Measurements from ENCODE around the gene KIDINS220. TPM values are rescaled to one million over a fixed set of nuclear protein-coding genes. Genes with fewer than 3 reads are reported as not detected.

Gene KIDINS220
- total and polyA plus RNA-seq, 4 donors, result 8.1 to 50.9 (median 30.8) TPM

- no peak for DNase-seq (ENCODE audit: low spot score)
- H3K36me3 ChIP-seq (ENCODE audit: control insufficient read depth in 4 of 4, insufficient read depth in 3 of 4, low read depth in 1 of 4, low read length in 3 of 4), result peaks cover 0 to 45% (median 44%) of the 10 kb centered on the region in 4 donors
Measured at GRCh38 chr2:8806885-8807704, 30.3 kb downstream of the KIDINS220 start.

DNA sequence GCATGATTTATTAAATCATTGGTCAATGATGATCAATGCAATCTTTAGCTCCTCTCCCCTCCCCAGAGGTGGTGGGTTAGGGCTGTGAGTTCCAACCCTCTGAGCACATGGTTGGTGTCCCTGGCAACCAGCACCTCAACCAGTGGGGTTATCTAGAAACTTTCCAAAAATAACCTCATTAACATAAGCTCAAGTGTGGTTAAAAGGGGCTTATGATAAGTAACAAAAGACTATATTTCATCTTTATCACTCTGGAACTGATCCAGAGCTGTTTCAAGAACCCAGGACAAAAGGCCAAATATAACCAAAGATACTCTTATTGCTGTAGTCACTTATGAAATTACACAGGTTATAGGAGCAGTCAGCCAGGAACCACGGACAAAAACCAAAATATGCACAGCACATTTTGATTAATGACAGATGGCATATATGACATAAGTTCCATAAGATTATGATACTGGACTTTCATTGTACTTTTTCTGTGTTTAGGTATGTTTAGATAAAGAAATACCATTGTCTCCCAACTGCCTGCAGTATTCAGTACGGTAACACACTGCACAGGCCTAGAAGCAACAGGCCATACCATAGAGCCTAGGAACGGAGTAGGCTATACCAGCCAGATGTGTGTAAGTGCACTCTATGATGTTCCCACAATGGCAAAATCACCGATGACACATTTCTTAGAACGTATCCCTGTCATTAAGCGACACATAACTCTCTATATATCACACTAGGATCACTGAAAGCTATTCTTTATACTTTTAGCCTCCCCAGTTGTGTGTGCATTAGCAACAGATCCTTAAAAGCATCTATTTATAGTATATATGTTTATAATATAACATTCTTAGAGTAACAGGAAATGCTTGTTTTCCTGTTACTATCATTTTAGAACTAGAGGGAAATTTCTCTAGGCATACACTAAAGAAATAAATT is 31.9 kb downstream of the KIDINS220 start:
- no peak for DNase-seq (ENCODE audit: low spot score)
- H3K4me3 ChIP-seq (ENCODE audit: low read depth in 1 of 3, low read length in 3 of 3), result no peak overlapping the region
- 87% methylated on average over 6 of the region's 6 CpGs for WGBS
- H3K27ac ChIP-seq (ENCODE audit: low read depth in 1 of 2, low read length in 2 of 2), result no peak overlapping the region
- peaks cover 2 to 43% (median 39%) of the 10 kb centered on the region in 4 donors for H3K36me3 ChIP-seq (ENCODE audit: control insufficient read depth in 4 of 4, insufficient read depth in 3 of 4, low read depth in 1 of 4, low read length in 3 of 4)
- H3K9me3 ChIP-seq (ENCODE audit: control insufficient read depth in 4 of 4, low read length in 3 of 4), result no peaks in the 10 kb centered on the region
- TF ChIP-seq FOXA1 (IDR thresholded peaks at IDR 0.05) (no peak), NR2F2 (IDR thresholded peaks at IDR 0.05) (no peak), TAF1 (conservative IDR thresholded peaks at IDR 0.05) (no peak), JUND (IDR thresholded peaks at IDR 0.05) (no peak), FOXA2 (IDR thresholded peaks at IDR 0.05) (no peak), YY1 (IDR thresholded peaks at IDR 0.05) (no peak), HNF4A (conservative IDR thresholded peaks at IDR 0.05) (no peak), HNF4G (IDR thresholded peaks at IDR 0.05) (no peak), ATF3 (IDR thresholded peaks at IDR 0.05) (no peak)
- TF ChIP-seq, protein P1, sequence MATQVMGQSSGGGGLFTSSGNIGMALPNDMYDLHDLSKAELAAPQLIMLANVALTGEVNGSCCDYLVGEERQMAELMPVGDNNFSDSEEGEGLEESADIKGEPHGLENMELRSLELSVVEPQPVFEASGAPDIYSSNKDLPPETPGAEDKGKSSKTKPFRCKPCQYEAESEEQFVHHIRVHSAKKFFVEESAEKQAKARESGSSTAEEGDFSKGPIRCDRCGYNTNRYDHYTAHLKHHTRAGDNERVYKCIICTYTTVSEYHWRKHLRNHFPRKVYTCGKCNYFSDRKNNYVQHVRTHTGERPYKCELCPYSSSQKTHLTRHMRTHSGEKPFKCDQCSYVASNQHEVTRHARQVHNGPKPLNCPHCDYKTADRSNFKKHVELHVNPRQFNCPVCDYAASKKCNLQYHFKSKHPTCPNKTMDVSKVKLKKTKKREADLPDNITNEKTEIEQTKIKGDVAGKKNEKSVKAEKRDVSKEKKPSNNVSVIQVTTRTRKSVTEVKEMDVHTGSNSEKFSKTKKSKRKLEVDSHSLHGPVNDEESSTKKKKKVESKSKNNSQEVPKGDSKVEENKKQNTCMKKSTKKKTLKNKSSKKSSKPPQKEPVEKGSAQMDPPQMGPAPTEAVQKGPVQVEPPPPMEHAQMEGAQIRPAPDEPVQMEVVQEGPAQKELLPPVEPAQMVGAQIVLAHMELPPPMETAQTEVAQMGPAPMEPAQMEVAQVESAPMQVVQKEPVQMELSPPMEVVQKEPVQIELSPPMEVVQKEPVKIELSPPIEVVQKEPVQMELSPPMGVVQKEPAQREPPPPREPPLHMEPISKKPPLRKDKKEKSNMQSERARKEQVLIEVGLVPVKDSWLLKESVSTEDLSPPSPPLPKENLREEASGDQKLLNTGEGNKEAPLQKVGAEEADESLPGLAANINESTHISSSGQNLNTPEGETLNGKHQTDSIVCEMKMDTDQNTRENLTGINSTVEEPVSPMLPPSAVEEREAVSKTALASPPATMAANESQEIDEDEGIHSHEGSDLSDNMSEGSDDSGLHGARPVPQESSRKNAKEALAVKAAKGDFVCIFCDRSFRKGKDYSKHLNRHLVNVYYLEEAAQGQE (IDR thresholded peaks at IDR 0.05), result no peak
- TF ChIP-seq, protein P2, sequence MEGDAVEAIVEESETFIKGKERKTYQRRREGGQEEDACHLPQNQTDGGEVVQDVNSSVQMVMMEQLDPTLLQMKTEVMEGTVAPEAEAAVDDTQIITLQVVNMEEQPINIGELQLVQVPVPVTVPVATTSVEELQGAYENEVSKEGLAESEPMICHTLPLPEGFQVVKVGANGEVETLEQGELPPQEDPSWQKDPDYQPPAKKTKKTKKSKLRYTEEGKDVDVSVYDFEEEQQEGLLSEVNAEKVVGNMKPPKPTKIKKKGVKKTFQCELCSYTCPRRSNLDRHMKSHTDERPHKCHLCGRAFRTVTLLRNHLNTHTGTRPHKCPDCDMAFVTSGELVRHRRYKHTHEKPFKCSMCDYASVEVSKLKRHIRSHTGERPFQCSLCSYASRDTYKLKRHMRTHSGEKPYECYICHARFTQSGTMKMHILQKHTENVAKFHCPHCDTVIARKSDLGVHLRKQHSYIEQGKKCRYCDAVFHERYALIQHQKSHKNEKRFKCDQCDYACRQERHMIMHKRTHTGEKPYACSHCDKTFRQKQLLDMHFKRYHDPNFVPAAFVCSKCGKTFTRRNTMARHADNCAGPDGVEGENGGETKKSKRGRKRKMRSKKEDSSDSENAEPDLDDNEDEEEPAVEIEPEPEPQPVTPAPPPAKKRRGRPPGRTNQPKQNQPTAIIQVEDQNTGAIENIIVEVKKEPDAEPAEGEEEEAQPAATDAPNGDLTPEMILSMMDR (IDR thresholded peaks at IDR 0.05; ENCODE audit: low read depth, low read length, missing input control), result no peak
- H3K4me1 ChIP-seq (ENCODE audit: control insufficient read depth in 4 of 4, insufficient read depth in 4 of 4, low read length in 3 of 4), result no peaks in the 10 kb centered on the region
- no peaks in the 10 kb centered on the region for H3K27me3 ChIP-seq (ENCODE audit: control insufficient read depth in 4 of 4, insufficient read depth in 4 of 4, low read length in 3 of 4)
- H3K9ac ChIP-seq (ENCODE audit: low read depth in 1 of 2, low read length in 2 of 2), result no peak overlapping the region

More at GRCh38 chr2:8806885-8807704, 30.3 kb downstream of the KIDINS220 start:
- 97% methylated on average over 6 of the region's 6 CpGs for WGBS
- Histone ChIP-seq H3K4me3 (ENCODE audit: low read depth in 1 of 3, low read length in 3 of 3) (no peak overlapping the region), H3K27ac (ENCODE audit: low read depth in 1 of 2, low read length in 2 of 2) (no peak overlapping the region), H3K9ac (ENCODE audit: low read depth in 1 of 2, low read length in 2 of 2) (no peak overlapping the region), H3K4me1 (ENCODE audit: control insufficient read depth in 4 of 4, insufficient read depth in 4 of 4, low read length in 3 of 4) (no peaks in the 10 kb centered on the region), H3K27me3 (ENCODE audit: control insufficient read depth in 4 of 4, insufficient read depth in 4 of 4, low read length in 3 of 4) (no peaks in the 10 kb centered on the region), H3K9me3 (ENCODE audit: control insufficient read depth in 4 of 4, low read length in 3 of 4) (no peaks in the 10 kb centered on the region)
- TF ChIP-seq TAF1 (conservative IDR thresholded peaks at IDR 0.05) (no peak), FOXA2 (IDR thresholded peaks at IDR 0.05) (no peak)
- TF ChIP-seq, protein P1 (IDR thresholded peaks at IDR 0.05), result no peak
